MCF 10A (cell line): ENCODE data around the gene MED13L. TPM values are rescaled to one million over a fixed set of nuclear protein-coding genes. Genes with fewer than 3 reads are reported as not detected.
"Not testable (repeated sequence)": the region's sequence is repeated elsewhere in the genome, so short reads cannot be mapped to it uniquely, and the experiment has no call there.

ENCODE experiments used
- BruUV-seq: library from RNA; stranded (reverse); fragments of 400-500 nt; replicated peaks from 2 replicates; lab custom pipeline; 2021; lab: Mats Ljungman, UMichigan
- CTCF ChIA-PET: fragments of 300-600 bp; sonication (Branson Sonifier 250); formaldehyde crosslinking; extraction: SDS; loops from one replicate; lab custom pipeline; 2021; ENCODE audit warnings: antibody characterized with exemption, inconsistent platforms; lab: Yijun Ruan, JAX
- POLR2A ChIA-PET: fragments of 300-600, 350-650 bp; sonication (Branson Sonifier 250); formaldehyde crosslinking; extraction: SDS; loops from one replicate; lab custom pipeline; 2020; ENCODE audit warnings: antibody characterized with exemption, inconsistent platforms; lab: Yijun Ruan, JAX
- DNase-seq: peaks from one replicate; pipeline ENCODE4 v3.0.0-alpha.2; 2018; ENCODE audit not compliant: unreplicated experiment
- H3K27ac Mint-ChIP-seq: one replicate; pipeline ENCODE4 v1.8.0; 2022; ENCODE audit warnings: mild to moderate bottlenecking, low read depth, mixed read lengths; ENCODE audit not compliant: unreplicated experiment
- H3K27me3 Mint-ChIP-seq: one replicate; pipeline ENCODE4 v1.8.0; 2022; ENCODE audit warnings: mixed read lengths; ENCODE audit not compliant: insufficient read depth, unreplicated experiment
- H3K36me3 Mint-ChIP-seq: one replicate; pipeline ENCODE4 v1.8.0; 2022; ENCODE audit warnings: mild to moderate bottlenecking, moderate library complexity, mixed read lengths; ENCODE audit not compliant: insufficient read depth, unreplicated experiment
- H3K4me1 Mint-ChIP-seq: one replicate; pipeline ENCODE4 v1.8.0; 2022; ENCODE audit warnings: mixed read lengths; ENCODE audit not compliant: insufficient read depth, unreplicated experiment
- H3K4me3 Mint-ChIP-seq: one replicate; pipeline ENCODE4 v1.8.0; 2022; ENCODE audit warnings: mild to moderate bottlenecking, moderate library complexity, mixed read lengths; ENCODE audit not compliant: unreplicated experiment
- H3K9me3 Mint-ChIP-seq: one replicate; pipeline ENCODE4 v1.8.0; 2022; ENCODE audit warnings: mixed read lengths; ENCODE audit not compliant: unreplicated experiment
- intact Hi-C: fragments of 100-400 bp; cut with micrococcal nuclease; formaldehyde crosslinking; loops from 2 replicates; pipeline ENCODE4 v1.14.1; 2022
- total RNA-seq: library from RNA; stranded (reverse); gene quantifications from 2 replicates; pipeline ENCODE4 v1.2.3, GENCODE V29; 2022
- TF ChIP-seq, protein P1 (sequence below): fragments of 200-600 bp; IDR thresholded peaks from one replicate; pipeline ENCODE4 v1.8.0; 2022; ENCODE audit warnings: antibody characterized with exemption, mild to moderate bottlenecking; ENCODE audit not compliant: unreplicated experiment

The MED13L gene
- total RNA-seq, 1 experiment from 2014 or later, result 91.6 TPM

DNA sequence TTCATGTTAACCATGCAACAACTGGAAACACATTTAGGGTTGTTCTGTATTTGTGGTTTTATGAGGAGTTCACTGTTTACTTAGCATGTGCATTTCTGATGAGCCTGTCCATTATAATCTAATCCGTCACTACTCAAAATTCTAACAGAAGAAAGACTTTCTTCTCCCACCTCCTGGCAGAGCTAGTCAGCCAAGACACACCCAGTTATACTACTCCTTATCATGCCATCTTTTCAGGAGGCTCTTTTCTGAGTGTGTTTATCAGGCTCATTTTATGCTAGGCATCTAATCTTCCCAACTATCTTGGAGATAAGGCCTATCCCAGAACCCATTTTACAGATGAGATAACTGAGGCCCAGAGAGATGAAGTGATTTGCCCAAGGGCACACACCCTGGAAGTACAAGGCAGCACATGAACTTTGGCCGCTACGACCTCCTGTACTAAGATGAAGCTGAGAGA is 10.4 kb upstream of the MED13L start:
- Mint-ChIP-seq H3K4me3 (no peak overlapping the region), H3K9me3 (no peaks in the 10 kb centered on the region), H3K36me3 (no peaks in the 10 kb centered on the region), H3K27me3 (no peaks in the 10 kb centered on the region), H3K27ac (no peak overlapping the region), H3K4me1 (peaks cover 11% of the 10 kb centered on the region)
- no TSS peak for BruUV-seq
- TF ChIP-seq, protein P1, sequence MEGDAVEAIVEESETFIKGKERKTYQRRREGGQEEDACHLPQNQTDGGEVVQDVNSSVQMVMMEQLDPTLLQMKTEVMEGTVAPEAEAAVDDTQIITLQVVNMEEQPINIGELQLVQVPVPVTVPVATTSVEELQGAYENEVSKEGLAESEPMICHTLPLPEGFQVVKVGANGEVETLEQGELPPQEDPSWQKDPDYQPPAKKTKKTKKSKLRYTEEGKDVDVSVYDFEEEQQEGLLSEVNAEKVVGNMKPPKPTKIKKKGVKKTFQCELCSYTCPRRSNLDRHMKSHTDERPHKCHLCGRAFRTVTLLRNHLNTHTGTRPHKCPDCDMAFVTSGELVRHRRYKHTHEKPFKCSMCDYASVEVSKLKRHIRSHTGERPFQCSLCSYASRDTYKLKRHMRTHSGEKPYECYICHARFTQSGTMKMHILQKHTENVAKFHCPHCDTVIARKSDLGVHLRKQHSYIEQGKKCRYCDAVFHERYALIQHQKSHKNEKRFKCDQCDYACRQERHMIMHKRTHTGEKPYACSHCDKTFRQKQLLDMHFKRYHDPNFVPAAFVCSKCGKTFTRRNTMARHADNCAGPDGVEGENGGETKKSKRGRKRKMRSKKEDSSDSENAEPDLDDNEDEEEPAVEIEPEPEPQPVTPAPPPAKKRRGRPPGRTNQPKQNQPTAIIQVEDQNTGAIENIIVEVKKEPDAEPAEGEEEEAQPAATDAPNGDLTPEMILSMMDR, result no peak
- intact Hi-C loops, result no loop called here
- no peak for DNase-seq
- CTCF ChIA-PET, result interaction anchor here (0.6 kb wide), 1 partner anchor 1371 kb away, joined by 3 read pairs; no protein-coding TSS in a partner anchor
- POLR2A ChIA-PET, result no interaction called here

DNA sequence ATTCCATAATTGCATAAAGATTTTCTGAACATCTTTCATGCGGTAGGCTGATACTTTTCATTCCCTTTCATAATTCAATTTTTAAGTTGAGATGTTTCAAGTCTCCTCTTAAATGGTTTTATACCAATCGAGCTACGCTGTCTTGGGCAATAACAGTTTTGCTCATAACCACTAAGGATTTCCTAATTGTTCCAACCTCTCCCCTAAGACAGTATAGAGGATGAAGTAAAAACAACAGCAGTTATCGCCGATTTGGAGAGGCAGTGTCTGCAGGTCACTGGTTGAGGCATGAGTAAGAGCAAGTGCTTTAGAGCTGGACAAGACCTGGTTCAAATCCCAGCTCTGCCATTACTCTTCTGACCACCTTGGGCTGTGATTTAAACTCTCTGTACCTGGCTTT is 6.9 kb upstream of the MED13L start:
- CTCF ChIA-PET, result no interaction called here
- no TSS peak for BruUV-seq
- POLR2A ChIA-PET, result interaction anchor here (0.6 to 0.8 kb wide), 2 partner anchors 8 to 34 kb away, joined by 3 read pairs; no protein-coding TSS in a partner anchor
- no peaks in the 10 kb centered on the region for H3K9me3 Mint-ChIP-seq
- DNase-seq, result peak; percentile 78
- peaks cover 11% of the 10 kb centered on the region for H3K4me1 Mint-ChIP-seq
- no peak overlapping the region for H3K27ac Mint-ChIP-seq
- TF ChIP-seq, protein P1, result no peak
- no peak overlapping the region for H3K4me3 Mint-ChIP-seq
- intact Hi-C loops, result no loop called here
- H3K36me3 Mint-ChIP-seq, result no peaks in the 10 kb centered on the region
- no peaks in the 10 kb centered on the region for H3K27me3 Mint-ChIP-seq

DNA sequence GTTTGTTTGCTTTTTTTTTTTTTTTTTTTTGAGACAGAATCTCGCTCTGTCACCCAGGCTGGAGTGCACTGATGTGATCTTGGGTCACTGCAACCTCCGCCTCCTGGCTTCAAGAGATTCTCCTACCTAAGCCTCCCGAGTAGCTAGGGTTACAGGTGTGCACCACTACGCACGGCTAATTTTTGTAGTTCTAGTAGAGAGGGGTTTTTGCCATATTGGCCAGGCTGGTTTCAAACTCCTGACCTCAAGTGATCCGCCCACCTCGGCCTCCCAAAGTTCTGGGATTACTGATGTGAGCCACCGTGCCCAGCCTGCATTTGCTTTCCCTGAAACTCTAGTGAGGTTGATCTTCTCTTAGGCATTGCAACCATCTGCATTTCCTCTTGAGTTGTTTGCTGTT is 6.4 kb upstream of the MED13L start:
- intact Hi-C loops, H3K27ac Mint-ChIP-seq, POLR2A ChIA-PET, H3K36me3 Mint-ChIP-seq, H3K9me3 Mint-ChIP-seq, BruUV-seq, H3K4me3 Mint-ChIP-seq, CTCF ChIA-PET, DNase-seq, H3K27me3 Mint-ChIP-seq: not testable (repeated sequence)
- peaks cover 11% of the 10 kb centered on the region for H3K4me1 Mint-ChIP-seq

DNA sequence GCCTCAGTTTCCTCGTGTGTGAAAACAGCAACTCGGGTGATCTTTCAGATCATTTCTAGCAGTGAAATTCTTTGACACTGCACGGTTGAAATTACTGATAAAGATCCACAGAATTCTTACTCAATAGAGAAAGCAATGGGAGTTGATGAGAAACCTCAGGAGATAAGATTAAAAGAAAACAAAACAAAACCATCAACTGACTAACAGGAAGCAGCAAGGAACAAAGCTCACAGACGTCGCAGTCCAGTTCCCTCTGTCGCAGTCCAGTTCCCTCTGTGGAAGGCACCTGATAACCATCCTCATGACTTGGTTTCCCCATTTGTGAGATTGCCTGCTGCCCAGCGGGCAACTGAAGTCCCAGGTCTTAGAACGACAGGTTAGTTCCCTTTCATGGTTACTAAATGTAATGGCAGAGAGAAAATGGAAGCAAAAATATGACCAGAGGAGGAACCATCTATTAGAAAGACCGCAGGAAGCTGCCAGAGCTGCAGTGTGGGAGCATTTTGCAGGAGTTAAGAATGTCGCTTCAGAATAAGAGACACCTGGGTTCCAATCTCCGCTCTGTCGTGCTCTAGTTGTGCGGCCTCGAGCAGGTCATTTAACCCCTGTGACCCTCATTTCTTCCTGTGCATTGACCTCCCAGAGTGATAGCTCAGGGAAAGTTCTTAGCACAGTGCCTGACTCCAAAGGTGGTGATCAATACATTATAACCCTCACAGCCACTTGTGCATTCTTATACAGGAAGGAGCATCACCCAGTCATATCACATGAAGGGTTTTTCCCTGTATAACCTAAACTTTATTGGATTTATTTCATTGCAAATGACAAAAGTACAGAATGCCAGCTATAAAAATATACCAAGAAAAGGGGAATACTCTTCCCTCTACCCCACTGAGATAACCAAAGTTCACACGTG is 5.1 kb upstream of the MED13L start:
- H3K4me3 Mint-ChIP-seq, result no peak overlapping the region
- H3K27ac Mint-ChIP-seq, result no peak overlapping the region
- no peak for DNase-seq
- no peaks in the 10 kb centered on the region for H3K27me3 Mint-ChIP-seq
- BruUV-seq, result no TSS peak
- intact Hi-C loops, result no loop called here
- POLR2A ChIA-PET, result interaction anchor here (1.0 kb wide), 1 partner anchor 285 kb away, joined by 3 read pairs; no protein-coding TSS in a partner anchor
- H3K36me3 Mint-ChIP-seq, result no peaks in the 10 kb centered on the region
- TF ChIP-seq, protein P1, result no peak
- H3K9me3 Mint-ChIP-seq, result no peaks in the 10 kb centered on the region
- CTCF ChIA-PET, result no interaction called here
- peaks cover 8% of the 10 kb centered on the region for H3K4me1 Mint-ChIP-seq
